Ishikawa (cell line): ENCODE data around the gene RNF144B.

Experiments used
- CEBPB ChIP-seq: IDR thresholded peaks from 2 replicates; pipeline ENCODE4 v1.6.1; 2012
- CREB1 ChIP-seq: IDR thresholded peaks from 2 replicates; pipeline ENCODE4 v1.6.1; 2012; ENCODE audit warnings: low read depth
- EGR1 ChIP-seq: IDR thresholded peaks from 2 replicates; pipeline ENCODE4 v1.6.1; 2012
- EP300 ChIP-seq: IDR thresholded peaks from 2 replicates; pipeline ENCODE4 v1.6.1; 2012; ENCODE audit warnings: borderline replicate concordance
- FOXM1 ChIP-seq: IDR thresholded peaks from 2 replicates; pipeline ENCODE4 v1.6.1; 2012; ENCODE audit warnings: low read depth, borderline replicate concordance
- MAX ChIP-seq: IDR thresholded peaks from 2 replicates; pipeline ENCODE4 v1.6.1; 2012
- NFIC ChIP-seq: IDR thresholded peaks from 2 replicates; pipeline ENCODE4 v1.6.1; 2012
- RAD21 ChIP-seq: IDR thresholded peaks from 2 replicates; pipeline ENCODE4 v1.6.1; 2012; ENCODE audit warnings: low read depth
- REST ChIP-seq: IDR thresholded peaks from 2 replicates; pipeline ENCODE4 v1.6.1; 2012; ENCODE audit warnings: low read depth, mild to moderate bottlenecking
- TAF1 ChIP-seq: IDR thresholded peaks from 2 replicates; pipeline ENCODE4 v1.6.1; 2012; ENCODE audit warnings: low read depth, mild to moderate bottlenecking
- TCF12 ChIP-seq: IDR thresholded peaks from 2 replicates; pipeline ENCODE4 v1.6.1; 2012; ENCODE audit warnings: low read depth
- TEAD4 ChIP-seq: IDR thresholded peaks from 2 replicates; pipeline ENCODE4 v1.6.1; 2012
- USF1 ChIP-seq: IDR thresholded peaks from 2 replicates; pipeline ENCODE4 v1.6.1; 2012
- YY1 ChIP-seq: IDR thresholded peaks from 2 replicates; pipeline ENCODE4 v1.6.1; 2012; ENCODE audit warnings: low read depth
- ZBTB7A ChIP-seq: IDR thresholded peaks from 2 replicates; pipeline ENCODE4 v1.6.1; 2012; ENCODE audit warnings: low read depth

Gene RNF144B

GRCh38 chr6:18507561-18507960 lies 120.4 kb downstream of the RNF144B start:
- TF ChIP-seq YY1 (no peak), EGR1 (no peak), NFIC (no peak), RAD21 (no peak), MAX (no peak), CEBPB (no peak), TAF1 (no peak), REST (no peak), FOXM1 (no peak), TEAD4 (no peak), TCF12 (no peak), USF1 (no peak), CREB1 (no peak), ZBTB7A (no peak), EP300 (no peak)

GRCh38 chr6:18509871-18510643 lies 122.9 kb downstream of the RNF144B start:
- no peak for TF ChIP-seq TAF1
- TF ChIP-seq USF1, result peak; percentile 57

GRCh38 chr6:18510644-18511033 lies 123.5 kb downstream of the RNF144B start:
- no peak for TF ChIP-seq TEAD4
- no peak for TF ChIP-seq TAF1
- no peak for TF ChIP-seq EGR1
- no peak for TF ChIP-seq USF1
- no peak for TF ChIP-seq FOXM1
- TF ChIP-seq CEBPB, result no peak
- no peak for TF ChIP-seq TCF12
- TF ChIP-seq ZBTB7A, result no peak
- no peak for TF ChIP-seq MAX
- TF ChIP-seq YY1, result no peak
- TF ChIP-seq CREB1, result no peak
- no peak for TF ChIP-seq RAD21
- TF ChIP-seq REST, result no peak
- TF ChIP-seq NFIC, result no peak
- no peak for TF ChIP-seq EP300

GRCh38 chr6:18511211-18511610 lies 124.1 kb downstream of the RNF144B start:
- TF ChIP-seq TEAD4 (no peak), YY1 (no peak), REST (no peak), USF1 (no peak), TCF12 (no peak), EGR1 (no peak), EP300 (no peak), FOXM1 (no peak), CEBPB (no peak), NFIC (no peak), TAF1 (no peak), RAD21 (no peak), CREB1 (no peak)
